Kasumi-1 (cell line): ENCODE data around the gene PICALM.
"Not testable (repeated sequence)": the region's sequence is repeated elsewhere in the genome, so short reads cannot be mapped to it uniquely, and the experiment has no call there.

Experiments used
- DNase-seq, 2 experiments: peaks; one replicate each; lab custom pipeline; 2025; lab: John Stamatoyannopoulos, UW

The PICALM gene

GRCh38 chr11:85977751-85978160 is 91.1 kb downstream of the PICALM start:
- DNase-seq: no peak

GRCh38 chr11:85976525-85976924 is 92.4 kb downstream of the PICALM start:
- DNase-seq: no peak

- no peak for DNase-seq
Measured at GRCh38 chr11:85974122-85974521, 94.8 kb downstream of the PICALM start.

- DNase-seq: no peak
Measured at GRCh38 chr11:85970593-85970992, 98.3 kb downstream of the PICALM start.

GRCh38 chr11:85967457-85967856 is 101.4 kb downstream of the PICALM start:
- no peak for DNase-seq

GRCh38 chr11:85965202-85965601 is 103.7 kb downstream of the PICALM start:
- no peak for DNase-seq

GRCh38 chr11:85961930-85962363 is 106.9 kb downstream of the PICALM start:
- DNase-seq: no peak

GRCh38 chr11:85961130-85961529 is 107.8 kb downstream of the PICALM start:
- no peak for DNase-seq

GRCh38 chr11:85960678-85961077 is 108.2 kb downstream of the PICALM start:
- no peak for DNase-seq

- no peak for DNase-seq
Measured at GRCh38 chr11:85955531-85955930, 113.4 kb downstream of the PICALM start.

- no peak for DNase-seq
Measured at GRCh38 chr11:85953491-85954143, 115.3 kb downstream of the PICALM start.

GRCh38 chr11:85952108-85952485 is 116.8 kb downstream of the PICALM start:
- not testable (repeated sequence) for DNase-seq

- DNase-seq: no peak
Measured at GRCh38 chr11:85951428-85952107, 117.3 kb downstream of the PICALM start.

- no peak for DNase-seq
Measured at GRCh38 chr11:85951049-85951405, 117.9 kb downstream of the PICALM start.

- DNase-seq: no peak
Measured at GRCh38 chr11:85950317-85951048, 118.4 kb downstream of the PICALM start.

GRCh38 chr11:85949798-85950197 is 119.1 kb downstream of the PICALM start:
- no peak for DNase-seq

- no peak for DNase-seq
Measured at GRCh38 chr11:85948884-85949283, 120.0 kb downstream of the PICALM start.

GRCh38 chr11:85947431-85948272 is 121.2 kb downstream of the PICALM start:
- DNase-seq: peak; percentile 44 to 58

GRCh38 chr11:85946221-85946620 is 122.7 kb downstream of the PICALM start:
- DNase-seq: no peak

GRCh38 chr11:85945788-85946187 is 123.1 kb downstream of the PICALM start:
- DNase-seq: no peak

- DNase-seq: no peak
Measured at GRCh38 chr11:85945296-85945695, 123.6 kb downstream of the PICALM start.

GRCh38 chr11:85941380-85941973 is 127.4 kb downstream of the PICALM start:
- peak; percentile 67 to 85 for DNase-seq
